Measurements from ENCODE around the gene GATM. TPM values are rescaled to one million over a fixed set of nuclear protein-coding genes. Genes with fewer than 3 reads are reported as not detected.
A peak's percentile ranks its signal among the peaks of the same experiment; 100 is the strongest.
"Not testable (repeated sequence)": the region's sequence is repeated elsewhere in the genome, so short reads cannot be mapped to it uniquely, and the experiment has no call there.

GATM gene
- total RNA-seq, 1 experiment from 2014 or later = 232 TPM

GRCh38 chr15:45376300-45376928, 1.9 kb downstream of the GATM start:
- Histone ChIP-seq H3K4me3 (peak overlapping the region; percentile 82), H3K4me1 (peaks cover 23% of the 10 kb centered on the region), H3K9me3 (replicated peaks) (no peaks in the 10 kb centered on the region), H3K27me3 (no peaks in the 10 kb centered on the region), H3K27ac (peak overlapping the region; percentile 94), H3K36me3 (peaks cover 40% of the 10 kb centered on the region)
- DNase-seq = no peak

- Histone ChIP-seq H3K27me3 (no peaks in the 10 kb centered on the region), H3K4me3 (no peak overlapping the region), H3K9me3 (replicated peaks) (no peaks in the 10 kb centered on the region), H3K36me3 (peaks cover 44% of the 10 kb centered on the region), H3K4me1 (peaks cover 23% of the 10 kb centered on the region), H3K27ac (no peak overlapping the region)
- DNase-seq = no peak
Observed at GRCh38 chr15:45375836-45376235, 2.5 kb downstream of the GATM start.

- Histone ChIP-seq H3K4me3 (no peak overlapping the region), H3K4me1 (peaks cover 23% of the 10 kb centered on the region), H3K9me3 (replicated peaks) (no peaks in the 10 kb centered on the region), H3K36me3 (peaks cover 54% of the 10 kb centered on the region), H3K27ac (no peak overlapping the region), H3K27me3 (no peaks in the 10 kb centered on the region)
- no peak for DNase-seq
Observed at GRCh38 chr15:45373976-45374375, 4.4 kb downstream of the GATM start.

GRCh38 chr15:45372041-45372995, 6.0 kb downstream of the GATM start:
- Histone ChIP-seq H3K36me3 (peaks cover 69% of the 10 kb centered on the region), H3K4me3 (no peak overlapping the region), H3K27ac (no peak overlapping the region), H3K27me3 (no peaks in the 10 kb centered on the region), H3K9me3 (replicated peaks) (no peaks in the 10 kb centered on the region), H3K4me1 (peaks cover 23% of the 10 kb centered on the region)
- no peak for DNase-seq

- no peak overlapping the region for H3K27ac ChIP-seq
- H3K9me3 ChIP-seq (replicated peaks) = no peaks in the 10 kb centered on the region
- no peak for DNase-seq
- H3K27me3 ChIP-seq = no peaks in the 10 kb centered on the region
- H3K4me3 ChIP-seq = no peak overlapping the region
- H3K4me1 ChIP-seq = peaks cover 15% of the 10 kb centered on the region
- peaks cover 74% of the 10 kb centered on the region for H3K36me3 ChIP-seq
Observed at GRCh38 chr15:45371546-45371945, 6.8 kb downstream of the GATM start.

- H3K4me3 ChIP-seq; H3K27me3 ChIP-seq; H3K27ac ChIP-seq; DNase-seq; H3K9me3 ChIP-seq (replicated peaks); H3K4me1 ChIP-seq: not testable (repeated sequence)
- peaks cover 78% of the 10 kb centered on the region for H3K36me3 ChIP-seq
Observed at GRCh38 chr15:45370042-45370441, 8.3 kb downstream of the GATM start.

- H3K9me3 ChIP-seq (replicated peaks); H3K27me3 ChIP-seq; H3K4me3 ChIP-seq; DNase-seq; H3K4me1 ChIP-seq; H3K27ac ChIP-seq: not testable (repeated sequence)
- H3K36me3 ChIP-seq = peaks cover 83% of the 10 kb centered on the region
Observed at GRCh38 chr15:45367222-45367621, 11.1 kb downstream of the GATM start.

GRCh38 chr15:45364271-45364670, 14.1 kb downstream of the GATM start:
- no peaks in the 10 kb centered on the region for H3K27me3 ChIP-seq
- no peaks in the 10 kb centered on the region for H3K9me3 ChIP-seq (replicated peaks)

GRCh38 chr15:45363801-45364200, 14.5 kb downstream of the GATM start:
- no peaks in the 10 kb centered on the region for H3K4me1 ChIP-seq
- H3K27ac ChIP-seq = no peak overlapping the region
- no peak for DNase-seq
- no peaks in the 10 kb centered on the region for H3K9me3 ChIP-seq (replicated peaks)
- H3K27me3 ChIP-seq = no peaks in the 10 kb centered on the region
- no peak overlapping the region for H3K4me3 ChIP-seq
- H3K36me3 ChIP-seq = peaks cover 91% of the 10 kb centered on the region

More at GRCh38 chr15:45364271-45364670, 14.1 kb downstream of the GATM start:
- Histone ChIP-seq H3K36me3 (peaks cover 93% of the 10 kb centered on the region), H3K4me1 (no peaks in the 10 kb centered on the region), H3K27ac (no peak overlapping the region), H3K4me3 (no peak overlapping the region)
- no peak for DNase-seq

- Histone ChIP-seq H3K4me1 (no peaks in the 10 kb centered on the region), H3K4me3 (no peak overlapping the region), H3K27ac (no peak overlapping the region), H3K9me3 (replicated peaks) (no peaks in the 10 kb centered on the region), H3K36me3 (peaks cover 88% of the 10 kb centered on the region), H3K27me3 (no peaks in the 10 kb centered on the region)
- no peak for DNase-seq
Observed at GRCh38 chr15:45363334-45363733, 15.0 kb downstream of the GATM start.

- no peaks in the 10 kb centered on the region for H3K27me3 ChIP-seq
- no peak for DNase-seq
- no peaks in the 10 kb centered on the region for H3K4me1 ChIP-seq
Observed at GRCh38 chr15:45362419-45362818, 15.9 kb downstream of the GATM start.

GRCh38 chr15:45361878-45362277, 16.5 kb downstream of the GATM start:
- Histone ChIP-seq H3K27ac (no peak overlapping the region), H3K4me1 (no peaks in the 10 kb centered on the region), H3K36me3 (peaks cover 80% of the 10 kb centered on the region), H3K9me3 (replicated peaks) (no peaks in the 10 kb centered on the region), H3K4me3 (no peak overlapping the region), H3K27me3 (no peaks in the 10 kb centered on the region)
- no peak for DNase-seq

More at GRCh38 chr15:45362419-45362818, 15.9 kb downstream of the GATM start:
- peaks cover 83% of the 10 kb centered on the region for H3K36me3 ChIP-seq
- no peak overlapping the region for H3K27ac ChIP-seq
- no peaks in the 10 kb centered on the region for H3K9me3 ChIP-seq (replicated peaks)
- no peak overlapping the region for H3K4me3 ChIP-seq

- Histone ChIP-seq H3K4me3 (no peak overlapping the region), H3K4me1 (no peaks in the 10 kb centered on the region), H3K36me3 (peaks cover 21% of the 10 kb centered on the region)
Observed at GRCh38 chr15:45355860-45356259, 22.5 kb downstream of the GATM start.

GRCh38 chr15:45354711-45355110, 23.6 kb downstream of the GATM start:
- Histone ChIP-seq H3K36me3 (peaks cover 10% of the 10 kb centered on the region; the same call in 1 of the 2 replicates), H3K27ac (no peak overlapping the region), H3K27me3 (no peaks in the 10 kb centered on the region), H3K4me1 (no peaks in the 10 kb centered on the region), H3K4me3 (no peak overlapping the region), H3K9me3 (replicated peaks) (no peaks in the 10 kb centered on the region)
- DNase-seq = no peak

More at GRCh38 chr15:45355860-45356259, 22.5 kb downstream of the GATM start:
- no peaks in the 10 kb centered on the region for H3K27me3 ChIP-seq
- H3K9me3 ChIP-seq (replicated peaks) = no peaks in the 10 kb centered on the region
- no peak overlapping the region for H3K27ac ChIP-seq
- DNase-seq = no peak

- Histone ChIP-seq H3K36me3 (no peaks in the 10 kb centered on the region), H3K4me3 (no peak overlapping the region), H3K27me3 (no peaks in the 10 kb centered on the region), H3K4me1 (no peaks in the 10 kb centered on the region), H3K9me3 (replicated peaks) (no peaks in the 10 kb centered on the region), H3K27ac (no peak overlapping the region)
- DNase-seq = no peak
Observed at GRCh38 chr15:45351227-45351626, 27.1 kb downstream of the GATM start.
